Activated CD8-positive, alpha-beta memory T cell treated with anti-CD3 and anti-CD28 coated beads for 4 hours (primary cell): ENCODE measurements around the gene SEC31A.

Source experiments
- DNase-seq, 2 donors: peaks; one replicate each; pipeline ENCODE4 v3.0.0-alpha.2; 2020; ENCODE audit warnings: low read depth in 2 of 2

SEC31A gene

DNA sequence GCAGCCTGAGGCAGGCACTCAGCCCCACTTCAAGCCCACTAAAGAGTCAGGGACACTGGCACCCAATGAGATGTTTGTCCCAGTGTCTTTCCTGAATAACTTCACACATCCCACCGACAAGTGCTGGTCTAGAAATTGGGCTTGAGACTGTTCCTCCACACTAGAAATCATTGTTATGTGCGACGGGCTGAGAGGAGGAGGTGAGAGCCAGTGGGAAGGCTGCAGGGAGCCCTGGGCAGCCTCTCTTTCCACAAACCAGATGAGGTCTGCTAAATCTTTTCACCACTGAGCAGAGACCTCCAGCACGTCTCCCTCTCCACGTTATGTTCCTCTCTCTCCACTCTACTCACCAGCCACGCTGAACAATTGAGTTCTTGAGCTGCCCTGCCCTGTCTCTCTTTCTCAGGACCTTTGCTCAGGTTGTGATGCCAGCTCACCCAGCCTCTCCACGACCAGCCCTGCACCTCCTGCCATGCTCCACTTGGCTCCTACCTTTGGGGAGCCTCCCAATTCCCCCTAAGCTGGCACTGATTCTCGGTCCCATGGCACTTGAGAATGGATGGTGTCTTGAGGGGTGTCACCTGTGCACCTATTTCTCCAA lies 100.8 kb downstream of the SEC31A start:
- no peak for DNase-seq

DNA sequence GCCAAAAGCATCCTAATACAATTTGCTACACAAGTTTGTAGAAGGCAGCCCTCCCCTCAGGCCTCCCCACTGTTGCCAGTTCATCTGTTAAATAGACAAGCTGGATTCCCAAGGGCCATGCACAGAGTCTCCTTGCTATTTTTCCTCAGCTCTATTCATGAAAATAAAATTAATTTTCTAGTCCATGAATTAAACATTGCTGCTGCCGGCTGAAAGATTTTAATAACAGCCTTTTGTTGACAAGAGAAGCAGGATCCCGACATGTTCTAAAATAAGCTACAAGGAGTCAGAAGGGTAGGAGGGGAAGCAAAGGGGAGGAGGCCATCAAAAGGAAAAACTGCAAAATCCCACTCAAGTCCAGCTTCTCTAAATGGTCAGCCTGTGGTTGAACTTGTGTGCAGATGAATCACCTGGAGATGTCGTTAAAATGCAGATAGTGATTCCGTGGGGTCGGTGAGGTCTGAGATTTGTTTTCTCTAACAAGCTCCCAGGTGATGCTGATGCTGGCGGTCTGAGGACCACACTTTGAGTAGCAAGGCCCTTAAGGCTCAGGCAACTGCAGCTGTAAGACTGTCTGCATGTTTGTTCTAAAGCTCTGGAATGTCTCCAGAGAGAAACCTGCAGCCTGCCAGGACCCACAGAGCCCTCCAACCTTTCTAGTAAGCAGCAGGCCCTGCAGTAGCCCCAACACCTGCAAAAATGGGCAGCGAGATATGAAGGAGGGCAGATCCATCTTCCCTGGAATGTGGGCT lies 101.8 kb downstream of the SEC31A start:
- no peak for DNase-seq

DNA sequence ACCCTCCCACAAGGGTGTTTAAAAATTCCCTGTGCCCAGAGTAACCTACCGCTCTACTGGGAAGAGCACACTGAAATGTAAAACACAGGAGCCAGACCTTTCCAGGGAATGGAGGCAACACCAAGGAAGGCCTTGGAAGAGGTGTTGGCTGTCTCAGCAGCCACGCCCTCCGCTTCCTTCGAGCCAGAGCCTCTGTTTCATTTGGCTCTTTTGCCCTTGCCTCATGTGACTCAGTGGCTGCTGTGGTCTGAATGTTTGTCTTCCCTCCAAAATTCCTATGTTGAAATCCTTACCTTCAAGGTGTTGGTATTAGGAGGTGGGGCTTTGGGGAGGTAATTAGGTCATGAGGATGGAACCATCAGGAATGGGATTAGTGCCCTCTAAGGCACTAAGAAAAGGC lies 103.6 kb downstream of the SEC31A start:
- no peak for DNase-seq

DNA sequence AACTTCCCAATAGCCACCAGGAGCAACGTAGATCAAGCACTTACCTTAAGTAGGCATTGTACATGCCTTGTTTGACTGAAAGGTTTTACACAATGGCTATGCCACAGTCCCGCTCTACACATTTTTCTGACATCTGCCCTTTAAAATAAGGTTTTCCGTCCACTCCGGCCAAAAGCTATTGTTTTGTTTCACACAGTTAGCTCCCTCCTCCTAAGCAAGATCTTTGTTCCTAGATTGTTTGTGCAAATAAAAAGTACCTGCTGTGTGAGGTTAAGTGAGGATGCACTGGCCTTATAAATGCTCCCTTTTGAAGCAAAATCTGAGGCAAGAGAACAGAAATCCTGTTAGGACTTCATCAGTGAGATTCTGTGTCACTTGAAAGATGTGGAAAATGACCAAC lies 104.1 kb downstream of the SEC31A start:
- no peak for DNase-seq

DNA sequence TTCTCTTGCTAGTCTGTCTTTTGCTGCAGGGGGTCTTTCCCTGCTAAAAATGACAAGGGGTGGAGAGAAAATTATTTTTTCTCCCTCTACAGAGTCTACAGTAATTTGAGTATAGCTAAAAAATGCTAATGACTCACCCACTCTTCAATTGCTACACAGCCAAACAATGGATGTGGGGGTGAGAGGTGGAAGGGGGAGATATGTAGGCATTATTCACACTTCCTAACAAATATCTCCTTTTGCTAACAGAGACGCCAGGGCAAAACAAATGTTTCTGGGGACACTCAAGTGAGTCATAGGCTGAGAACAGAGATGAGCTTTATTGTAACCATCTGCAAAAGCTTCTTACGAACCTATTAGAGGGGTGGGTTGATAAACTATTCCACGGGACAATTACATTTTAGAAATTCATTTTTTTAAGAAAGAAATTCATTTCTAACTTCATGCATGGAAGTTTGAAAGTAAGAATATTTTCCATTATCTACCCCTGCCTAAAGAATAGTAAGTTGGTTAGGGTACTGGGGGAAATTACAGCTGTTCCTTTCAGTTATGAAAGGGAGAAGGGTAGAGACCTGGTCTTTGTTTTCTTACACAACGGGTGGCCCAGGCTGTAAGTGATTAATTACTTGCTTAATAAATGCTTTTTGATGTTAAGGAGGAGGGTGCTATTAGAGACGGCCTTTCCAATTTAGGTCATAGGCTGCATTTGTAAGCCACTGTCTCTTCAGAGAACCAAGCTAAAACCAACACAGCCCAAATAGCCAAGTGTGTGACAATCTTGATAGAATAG lies 105.1 kb downstream of the SEC31A start:
- no peak for DNase-seq

DNA sequence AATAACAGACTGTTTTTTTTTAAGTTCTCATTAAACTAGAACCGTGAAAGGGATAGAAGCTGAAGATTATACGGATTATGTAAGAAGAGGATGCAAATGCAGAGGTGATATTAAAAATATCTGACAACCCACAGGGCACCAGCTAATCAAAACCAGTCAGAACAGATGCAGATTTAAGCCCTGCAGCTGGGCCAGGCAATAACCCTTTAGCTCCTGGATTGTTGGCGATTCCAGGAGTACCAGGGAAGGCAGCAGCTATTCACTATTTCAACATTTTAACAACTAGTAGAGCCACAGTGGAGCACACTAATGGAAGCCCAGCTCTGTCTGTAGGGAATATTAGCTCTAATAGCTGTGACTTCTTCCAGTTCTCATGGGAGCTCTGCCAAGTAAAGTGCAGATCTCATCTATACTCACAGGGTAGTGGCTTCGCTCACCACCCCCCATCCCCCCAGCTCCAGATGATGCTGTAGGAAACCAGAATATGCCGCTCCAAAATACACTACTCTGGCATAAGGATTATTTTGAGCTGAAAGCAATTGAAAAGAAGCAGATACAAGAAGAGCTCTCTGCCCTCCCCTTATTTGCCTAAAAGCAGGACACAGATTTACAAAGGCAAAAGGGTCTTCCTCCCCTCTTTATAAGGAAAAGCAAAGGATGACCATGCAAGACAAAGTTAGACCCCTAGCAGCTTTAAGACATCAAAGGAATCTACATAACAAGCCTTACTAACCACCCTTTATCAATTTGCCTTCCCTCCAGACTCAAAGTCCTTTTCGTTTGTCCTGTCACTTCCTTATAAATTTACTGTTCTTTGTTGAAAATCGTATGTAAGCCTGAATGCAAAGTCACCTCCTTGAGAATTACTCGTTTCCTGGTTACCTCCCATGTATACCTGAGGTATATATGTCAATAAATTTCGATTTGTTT lies 106.0 kb downstream of the SEC31A start:
- no peak for DNase-seq

DNA sequence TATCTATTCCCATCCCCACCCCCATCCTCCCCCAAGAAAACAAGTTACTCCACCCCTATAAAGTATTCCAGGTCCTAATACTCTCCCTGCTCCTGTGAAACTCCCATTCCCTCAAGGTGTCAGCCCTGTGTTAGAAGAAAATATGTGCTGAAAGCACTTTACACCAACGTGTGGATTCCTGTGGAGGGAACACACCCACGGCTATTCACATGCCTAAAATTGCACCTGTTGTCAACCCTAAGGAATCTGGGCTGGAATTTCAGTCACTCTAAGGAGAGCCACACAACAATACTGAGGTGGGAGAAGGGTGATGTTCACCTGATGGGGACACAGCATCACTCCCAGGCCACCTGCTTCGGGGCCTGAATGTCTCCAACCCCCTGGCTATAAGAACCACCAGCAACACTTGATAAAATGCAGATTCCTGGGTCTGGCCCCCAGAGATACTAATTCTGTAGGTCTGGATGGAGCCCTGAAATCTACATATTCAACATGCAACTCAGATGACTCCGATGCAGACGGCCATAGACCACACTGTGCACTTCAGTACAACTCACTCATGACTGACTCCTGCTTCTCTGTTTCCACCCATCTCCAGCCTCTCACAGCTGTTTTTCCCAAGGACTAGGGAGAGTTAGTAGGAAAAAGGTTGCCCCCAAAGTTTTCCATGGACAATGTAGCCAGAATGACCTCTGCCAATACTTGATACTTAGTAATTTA lies 108.2 kb downstream of the SEC31A start:
- no peak for DNase-seq

DNA sequence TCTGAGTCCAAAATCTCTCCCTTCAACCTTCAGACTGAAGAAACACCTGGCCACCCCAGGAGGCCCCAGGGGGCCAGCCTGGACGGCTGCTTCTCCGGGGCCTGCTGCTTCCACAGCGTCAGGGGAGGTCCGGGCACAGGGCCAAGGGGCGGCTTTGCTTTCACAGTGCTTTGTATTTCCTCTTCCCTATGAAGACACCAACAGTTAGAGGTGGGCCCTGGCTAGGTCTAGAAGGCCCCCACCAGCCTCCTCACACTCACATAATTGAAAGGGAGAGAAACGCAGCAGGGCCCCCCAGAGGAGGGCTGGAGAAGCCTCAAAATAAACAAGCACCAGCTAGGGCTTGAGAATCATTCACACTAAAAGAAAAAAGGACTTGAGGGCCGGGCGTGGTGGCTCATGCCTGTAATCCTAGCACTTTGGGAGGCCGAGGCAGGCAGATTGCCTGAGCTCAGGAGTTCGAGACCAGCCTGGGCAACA lies 110.2 kb downstream of the SEC31A start:
- no peak for DNase-seq

DNA sequence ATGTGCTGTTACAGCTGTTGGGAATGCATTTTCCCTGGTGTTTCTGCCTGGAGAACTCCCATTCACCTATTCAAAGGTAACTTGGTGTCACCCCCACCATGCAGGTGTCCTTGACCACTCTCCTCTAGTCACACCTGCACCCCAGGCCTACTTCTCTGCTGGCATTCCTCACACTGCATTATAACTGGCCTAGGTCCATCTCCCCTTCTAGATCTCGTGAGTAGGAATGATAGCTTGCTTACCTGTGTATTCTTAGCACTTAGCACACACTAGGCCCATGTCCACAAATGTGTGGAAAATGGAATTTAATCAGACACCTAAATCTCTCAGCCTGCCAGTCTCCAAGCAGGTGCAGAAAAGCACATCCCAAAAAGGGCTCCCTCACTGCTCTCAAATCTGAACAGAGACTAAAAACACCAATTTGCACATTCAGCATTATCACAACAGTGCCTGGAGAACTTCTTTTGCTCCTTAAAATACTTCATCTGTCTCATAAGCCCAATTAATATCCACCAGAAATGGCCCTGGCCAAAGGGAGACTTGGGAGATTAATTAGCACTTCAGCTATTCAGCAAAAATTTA lies 110.7 kb downstream of the SEC31A start:
- DNase-seq = no peak

DNA sequence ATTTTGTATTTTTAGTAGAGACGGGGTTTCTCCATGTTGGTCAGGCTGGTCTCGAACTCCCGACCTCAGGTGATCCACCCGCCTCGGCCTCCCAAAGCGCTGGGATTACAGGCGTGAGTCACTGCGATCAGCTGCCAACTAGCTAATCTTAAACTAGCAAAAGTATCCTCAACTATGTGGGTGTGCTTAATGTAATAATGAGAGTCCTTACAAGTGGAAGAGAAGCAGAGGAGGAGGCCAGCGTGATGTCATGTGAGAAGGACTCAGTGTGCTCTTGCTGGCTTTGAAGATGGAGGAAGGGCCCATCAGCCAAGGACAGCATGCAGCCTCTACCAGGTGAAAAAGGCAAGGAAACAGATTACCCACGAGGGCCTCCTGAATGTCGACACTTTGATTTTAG lies 111.9 kb downstream of the SEC31A start:
- no peak for DNase-seq

DNA sequence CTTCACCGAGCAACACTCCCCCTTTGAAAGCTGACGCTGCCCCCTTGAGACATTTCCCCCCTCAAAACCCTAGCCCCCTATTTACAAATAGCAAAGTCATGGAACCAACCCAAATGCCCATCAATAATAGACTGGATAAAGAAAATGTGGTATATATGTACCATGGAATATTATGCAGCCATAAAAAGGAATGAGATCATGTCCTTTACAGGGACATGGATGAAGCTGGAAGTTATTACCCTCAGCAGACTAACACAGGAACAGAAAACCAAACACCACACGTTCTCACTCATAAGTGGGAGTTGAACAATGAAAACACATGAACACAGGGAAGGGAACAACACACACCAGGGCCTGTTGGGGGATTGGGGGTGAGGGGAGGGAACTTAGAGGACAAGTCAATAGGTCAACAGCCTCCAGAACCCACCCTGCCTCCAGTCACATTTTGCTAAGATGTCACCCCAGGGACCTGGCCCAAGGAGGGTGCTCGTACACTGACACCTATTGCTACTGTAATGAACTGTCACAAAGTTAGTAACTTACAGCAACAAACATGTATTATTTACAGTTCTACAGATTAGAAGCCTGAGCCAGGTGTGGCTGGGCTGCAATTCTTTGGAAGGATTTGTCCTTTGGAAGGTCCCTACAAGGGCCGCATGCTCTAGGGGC lies 113.0 kb downstream of the SEC31A start:
- no peak for DNase-seq

DNA sequence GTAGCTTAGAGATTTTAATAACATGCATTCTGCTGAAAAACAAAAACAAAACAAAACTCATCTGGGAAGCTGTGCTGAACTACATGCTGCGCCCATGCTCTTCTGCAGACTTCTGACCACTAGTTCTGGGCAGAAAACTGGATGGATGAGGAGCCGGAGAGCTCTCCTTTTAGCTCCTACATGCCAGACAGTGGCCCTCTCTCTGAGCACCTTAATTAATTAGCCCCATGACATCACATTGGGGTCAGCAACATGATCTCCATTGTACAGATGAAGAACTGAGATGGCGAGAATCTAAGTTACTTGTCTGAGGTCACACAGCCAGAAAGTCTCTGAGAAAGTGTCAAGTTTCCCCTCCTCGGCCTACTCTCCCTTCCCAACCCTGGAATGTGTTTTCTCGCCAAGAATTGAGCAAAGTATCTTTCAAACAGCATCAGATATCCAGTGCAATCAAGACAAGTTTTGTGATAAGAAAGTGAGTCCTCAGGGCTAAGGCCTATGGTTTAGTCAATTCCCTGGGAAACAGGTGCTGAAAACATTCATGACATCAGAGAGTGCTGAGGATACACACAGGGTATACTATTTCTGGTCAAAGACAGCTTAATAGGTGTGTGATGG lies 113.9 kb downstream of the SEC31A start:
- DNase-seq = no peak

DNA sequence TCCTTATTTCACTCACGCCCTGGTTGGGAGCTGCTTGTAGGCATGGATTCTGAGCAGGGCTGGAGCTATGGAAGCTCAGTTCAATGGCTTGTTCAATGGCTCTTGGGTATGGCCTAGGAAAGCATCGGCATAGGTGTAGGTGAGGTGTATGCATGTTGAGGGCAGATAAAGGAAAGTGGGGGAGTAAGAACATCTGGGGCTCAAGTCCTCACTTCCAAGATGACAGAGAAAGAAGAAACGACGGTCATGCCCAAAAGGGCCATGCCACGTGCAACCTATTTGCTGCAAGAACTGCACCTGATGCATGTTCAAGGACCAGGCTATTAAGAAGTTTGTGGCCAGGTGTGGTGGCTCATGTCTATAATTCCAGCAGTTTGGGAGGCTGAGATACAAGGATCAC lies 115.7 kb downstream of the SEC31A start:
- no peak for DNase-seq

DNA sequence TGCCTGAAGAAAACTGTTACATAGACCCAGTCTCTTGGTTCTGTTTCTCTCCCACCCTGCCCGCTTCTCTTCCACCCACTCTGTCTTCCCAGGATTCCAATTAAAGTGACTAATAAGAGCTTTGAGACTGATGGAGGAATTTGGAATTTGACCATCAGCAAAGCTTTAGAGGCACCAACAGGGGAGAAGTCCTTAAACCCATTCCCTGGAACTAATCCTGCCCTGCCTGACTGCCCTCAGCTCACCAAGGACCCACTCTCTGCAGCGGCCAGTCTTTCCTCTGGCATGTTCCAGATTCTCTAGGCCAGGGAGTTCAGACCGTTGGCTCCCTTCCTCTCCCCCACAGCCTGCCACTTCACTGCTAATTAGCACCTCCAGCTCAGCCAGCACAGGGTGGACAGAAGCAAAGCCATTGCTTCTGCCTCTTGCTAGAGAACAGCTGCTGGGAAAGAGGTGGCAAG lies 116.2 kb downstream of the SEC31A start:
- no peak for DNase-seq

DNA sequence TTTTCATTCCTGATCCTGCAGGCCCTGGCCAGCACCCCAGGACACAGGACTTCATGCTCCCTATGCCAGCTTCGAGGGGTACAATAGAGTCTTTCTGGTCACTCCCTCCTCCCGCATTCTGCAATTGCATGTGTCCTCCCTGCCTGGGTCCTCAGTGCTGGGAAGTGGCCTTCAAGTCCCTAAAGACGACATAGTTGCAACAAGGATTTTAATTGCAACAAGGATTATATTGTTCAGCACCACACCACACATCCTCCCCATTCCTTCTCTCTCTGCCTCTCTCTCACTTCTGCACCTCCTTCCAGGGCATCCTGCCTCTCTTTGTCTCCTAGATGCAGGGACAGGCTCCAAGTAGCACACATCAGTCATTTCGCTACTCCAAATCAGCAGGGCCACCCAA lies 117.9 kb downstream of the SEC31A start:
- DNase-seq = no peak

DNA sequence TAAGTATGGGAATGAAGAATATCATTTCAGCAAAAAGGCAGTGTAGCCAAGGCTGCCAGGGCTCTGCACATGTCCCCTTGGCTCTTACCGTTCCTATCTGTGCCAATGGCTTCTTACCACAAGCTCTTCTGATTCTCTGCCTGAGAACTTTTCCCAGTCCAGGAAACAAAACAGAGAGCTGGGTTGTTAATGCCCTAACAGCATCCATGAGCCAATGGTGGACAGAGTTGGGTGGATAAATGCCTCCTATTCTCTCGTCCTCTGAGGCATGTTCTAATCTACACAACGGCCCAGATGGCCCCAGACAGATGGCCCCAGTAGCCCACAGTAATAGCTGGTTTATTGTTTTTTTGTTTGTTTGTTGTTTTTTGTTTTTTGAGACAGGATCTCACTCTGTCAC lies 120.3 kb downstream of the SEC31A start:
- DNase-seq = no peak
